GM23338 (cell line): Measurements from ENCODE around the gene GPC6.
A peak's percentile ranks its signal among the peaks of the same experiment; 100 is the strongest.

Experiments
- CREB1 ChIP-seq: fragments of 250-450 bp; sonication (Bioruptor Pico); IDR thresholded peaks from 2 replicates; pipeline ENCODE4 v1.5.0; 2020; ENCODE audit warnings: low read depth, mild to moderate bottlenecking, moderate library complexity
- CTCF ChIP-seq, 2 experiments: fragments of 200-600 bp in 1 of 2; sonication (generic) in 1 of 2; conservative IDR thresholded peaks; 2 replicates each; pipeline versions ENCODE4 v1.5.1 to v1.6.1; 2016 to 2017; ENCODE audit warnings: antibody characterized with exemption in 2 of 2, low read depth in 2 of 2, mild to moderate bottlenecking in 2 of 2, moderate library complexity in 1 of 2
- EZH2 ChIP-seq: fragments of 200-600 bp; sonication (generic); IDR thresholded peaks from one replicate; pipeline ENCODE4 v1.8.0; 2017; ENCODE audit warnings: antibody characterized with exemption, mild to moderate bottlenecking, low read depth; ENCODE audit not compliant: unreplicated experiment
- JUNB ChIP-seq: IDR thresholded peaks from one replicate; pipeline ENCODE4 v1.6.1; 2016; ENCODE audit warnings: antibody characterized with exemption; ENCODE audit not compliant: unreplicated experiment
- NANOG ChIP-seq: IDR thresholded peaks from 2 replicates; pipeline ENCODE4 v1.6.1; 2016; ENCODE audit warnings: antibody characterized with exemption, borderline replicate concordance
- POLR2AphosphoS5 ChIP-seq: IDR thresholded peaks from 2 replicates; pipeline ENCODE4 v1.6.1; 2016; ENCODE audit warnings: antibody characterized with exemption, low read depth
- STAT1 ChIP-seq: IDR thresholded peaks from one replicate; pipeline ENCODE4 v1.6.1; 2016; ENCODE audit warnings: antibody characterized with exemption; ENCODE audit not compliant: unreplicated experiment
- ZNF114 ChIP-seq: fragments of 250-450 bp; sonication (Bioruptor Pico); IDR thresholded peaks from 2 replicates; pipeline ENCODE4 v1.5.0; 2020; ENCODE audit warnings: mild to moderate bottlenecking, moderate library complexity
- TF ChIP-seq, protein P1 (sequence below): IDR thresholded peaks from one replicate; pipeline ENCODE4 v1.6.1; 2018; ENCODE audit warnings: antibody characterized with exemption; ENCODE audit not compliant: unreplicated experiment

DNA sequence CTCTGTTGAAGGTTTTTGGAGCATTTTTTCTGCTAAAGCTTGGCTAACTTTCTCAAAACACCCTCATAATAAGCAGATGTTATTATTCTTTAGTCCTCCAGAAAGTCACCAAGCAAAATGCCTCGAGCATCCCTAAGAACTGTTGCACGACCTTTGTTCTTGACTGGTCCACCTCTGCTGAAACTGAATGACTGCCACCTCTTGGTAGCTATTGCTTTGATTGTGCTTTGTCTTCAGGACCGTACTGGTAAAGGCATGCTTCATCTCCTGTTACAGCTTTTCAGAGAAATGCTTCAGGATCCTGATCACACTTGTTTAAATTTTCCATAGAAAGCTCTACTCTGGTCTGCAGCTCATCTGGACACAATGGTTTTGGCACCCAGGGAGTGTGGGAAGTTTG is 998.1 kb downstream of the GPC6 start:
- TF ChIP-seq CTCF (conservative IDR thresholded peaks at IDR 0.05; ENCODE audit: low read depth in 2 of 2) = peak in 1 of 2 experiments; percentile 51; a peak in 2 of 4 replicates
- TF ChIP-seq, protein P1, sequence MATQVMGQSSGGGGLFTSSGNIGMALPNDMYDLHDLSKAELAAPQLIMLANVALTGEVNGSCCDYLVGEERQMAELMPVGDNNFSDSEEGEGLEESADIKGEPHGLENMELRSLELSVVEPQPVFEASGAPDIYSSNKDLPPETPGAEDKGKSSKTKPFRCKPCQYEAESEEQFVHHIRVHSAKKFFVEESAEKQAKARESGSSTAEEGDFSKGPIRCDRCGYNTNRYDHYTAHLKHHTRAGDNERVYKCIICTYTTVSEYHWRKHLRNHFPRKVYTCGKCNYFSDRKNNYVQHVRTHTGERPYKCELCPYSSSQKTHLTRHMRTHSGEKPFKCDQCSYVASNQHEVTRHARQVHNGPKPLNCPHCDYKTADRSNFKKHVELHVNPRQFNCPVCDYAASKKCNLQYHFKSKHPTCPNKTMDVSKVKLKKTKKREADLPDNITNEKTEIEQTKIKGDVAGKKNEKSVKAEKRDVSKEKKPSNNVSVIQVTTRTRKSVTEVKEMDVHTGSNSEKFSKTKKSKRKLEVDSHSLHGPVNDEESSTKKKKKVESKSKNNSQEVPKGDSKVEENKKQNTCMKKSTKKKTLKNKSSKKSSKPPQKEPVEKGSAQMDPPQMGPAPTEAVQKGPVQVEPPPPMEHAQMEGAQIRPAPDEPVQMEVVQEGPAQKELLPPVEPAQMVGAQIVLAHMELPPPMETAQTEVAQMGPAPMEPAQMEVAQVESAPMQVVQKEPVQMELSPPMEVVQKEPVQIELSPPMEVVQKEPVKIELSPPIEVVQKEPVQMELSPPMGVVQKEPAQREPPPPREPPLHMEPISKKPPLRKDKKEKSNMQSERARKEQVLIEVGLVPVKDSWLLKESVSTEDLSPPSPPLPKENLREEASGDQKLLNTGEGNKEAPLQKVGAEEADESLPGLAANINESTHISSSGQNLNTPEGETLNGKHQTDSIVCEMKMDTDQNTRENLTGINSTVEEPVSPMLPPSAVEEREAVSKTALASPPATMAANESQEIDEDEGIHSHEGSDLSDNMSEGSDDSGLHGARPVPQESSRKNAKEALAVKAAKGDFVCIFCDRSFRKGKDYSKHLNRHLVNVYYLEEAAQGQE = no peak
- TF ChIP-seq NANOG = no peak
- no peak for TF ChIP-seq POLR2AphosphoS5
- no peak for TF ChIP-seq EZH2
- TF ChIP-seq ZNF114 = no peak
- TF ChIP-seq STAT1 = no peak
- TF ChIP-seq CREB1 (CRISPR knock-in tag) = no peak
- TF ChIP-seq JUNB = no peak
